GM21619 (cell line): ENCODE results near the gene CASZ1.

ENCODE experiments used
- ATAC-seq: cut with Tn5 transposase; IDR thresholded peaks from one replicate; pipeline ENCODE4 v1.9.1; 2021; ENCODE audit not compliant: unreplicated experiment

Gene CASZ1

GRCh38 chr1:10613340-10613739 is 183.1 kb downstream of the CASZ1 start:
- ATAC-seq = no peak

- no peak for ATAC-seq
Measured at GRCh38 chr1:10612436-10613160, 183.8 kb downstream of the CASZ1 start.

- no peak for ATAC-seq
Measured at GRCh38 chr1:10610901-10611600, 185.4 kb downstream of the CASZ1 start.

- no peak for ATAC-seq
Measured at GRCh38 chr1:10608690-10609089, 187.8 kb downstream of the CASZ1 start.

GRCh38 chr1:10607228-10607627 is 189.2 kb downstream of the CASZ1 start:
- ATAC-seq = no peak

GRCh38 chr1:10606064-10606463 is 190.4 kb downstream of the CASZ1 start:
- ATAC-seq = no peak

GRCh38 chr1:10604966-10605365 is 191.5 kb downstream of the CASZ1 start:
- no peak for ATAC-seq

- ATAC-seq = no peak
Measured at GRCh38 chr1:10602936-10603335, 193.5 kb downstream of the CASZ1 start.

GRCh38 chr1:10601342-10602070 is 194.9 kb downstream of the CASZ1 start:
- no peak for ATAC-seq

GRCh38 chr1:10599194-10599861 is 197.1 kb downstream of the CASZ1 start:
- ATAC-seq = no peak

- ATAC-seq = no peak
Measured at GRCh38 chr1:10598389-10598702, 198.1 kb downstream of the CASZ1 start.

- no peak for ATAC-seq
Measured at GRCh38 chr1:10597492-10598388, 198.7 kb downstream of the CASZ1 start.

GRCh38 chr1:10596780-10597179 is 199.7 kb downstream of the CASZ1 start:
- ATAC-seq = no peak

GRCh38 chr1:10594595-10595223 is 201.7 kb downstream of the CASZ1 start:
- no peak for ATAC-seq

GRCh38 chr1:10593750-10594149 is 202.7 kb downstream of the CASZ1 start:
- no peak for ATAC-seq

- no peak for ATAC-seq
Measured at GRCh38 chr1:10592373-10592772, 204.1 kb downstream of the CASZ1 start.

- no peak for ATAC-seq
Measured at GRCh38 chr1:10591010-10591409, 205.4 kb downstream of the CASZ1 start.

- no peak for ATAC-seq
Measured at GRCh38 chr1:10589074-10589473, 207.4 kb downstream of the CASZ1 start.

GRCh38 chr1:10588640-10589039 is 207.8 kb downstream of the CASZ1 start:
- ATAC-seq = no peak
